Neural progenitor cell (in vitro differentiated cells): ENCODE measurements around the gene MAD1L1.

Source experiments
- EZH2 ChIP-seq: fragments of 200-600 bp; sonication (generic); IDR thresholded peaks from 2 replicates; pipeline ENCODE4 v1.6.1; 2017; ENCODE audit warnings: antibody characterized with exemption, mild to moderate bottlenecking, moderate library complexity
- TF ChIP-seq, protein P1 (sequence below): fragments of 200-600 bp; sonication (generic); IDR thresholded peaks from 2 replicates; pipeline ENCODE4 v1.5.1; 2017; ENCODE audit warnings: antibody characterized with exemption, mild to moderate bottlenecking

DNA sequence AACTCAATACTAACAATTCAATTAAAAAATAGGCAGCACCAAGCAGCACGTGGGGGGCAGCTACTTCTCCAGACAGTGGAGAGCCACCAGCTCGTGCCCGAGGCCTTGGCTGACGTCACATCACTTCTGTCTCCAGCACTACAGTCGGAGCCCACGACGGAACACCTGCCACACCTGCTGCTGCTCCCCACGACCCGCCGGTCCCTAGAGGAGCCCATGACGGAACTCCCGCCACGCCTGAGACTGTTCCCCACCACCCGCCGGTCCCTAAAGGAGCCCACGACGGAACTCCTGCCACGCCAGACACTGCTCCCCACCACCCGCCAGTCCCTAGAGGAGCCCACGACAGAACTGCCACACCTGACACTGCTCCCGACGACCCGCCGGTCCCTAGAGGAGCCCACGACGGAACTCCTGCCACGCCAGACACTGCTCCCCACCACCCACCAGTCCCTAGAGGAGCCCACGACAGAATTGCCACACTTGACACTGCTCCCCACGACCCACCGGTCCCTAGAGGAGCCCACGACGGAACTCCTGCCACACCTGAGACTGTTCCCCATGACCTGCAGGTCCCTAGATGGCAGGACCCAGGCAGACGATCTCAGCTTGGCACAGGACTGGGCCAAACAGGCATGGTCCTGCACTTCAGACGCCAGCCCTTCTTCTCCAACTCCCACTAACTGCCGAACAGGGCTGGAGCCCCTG lies 304.7 kb downstream of the MAD1L1 start:
- TF ChIP-seq, protein P1, sequence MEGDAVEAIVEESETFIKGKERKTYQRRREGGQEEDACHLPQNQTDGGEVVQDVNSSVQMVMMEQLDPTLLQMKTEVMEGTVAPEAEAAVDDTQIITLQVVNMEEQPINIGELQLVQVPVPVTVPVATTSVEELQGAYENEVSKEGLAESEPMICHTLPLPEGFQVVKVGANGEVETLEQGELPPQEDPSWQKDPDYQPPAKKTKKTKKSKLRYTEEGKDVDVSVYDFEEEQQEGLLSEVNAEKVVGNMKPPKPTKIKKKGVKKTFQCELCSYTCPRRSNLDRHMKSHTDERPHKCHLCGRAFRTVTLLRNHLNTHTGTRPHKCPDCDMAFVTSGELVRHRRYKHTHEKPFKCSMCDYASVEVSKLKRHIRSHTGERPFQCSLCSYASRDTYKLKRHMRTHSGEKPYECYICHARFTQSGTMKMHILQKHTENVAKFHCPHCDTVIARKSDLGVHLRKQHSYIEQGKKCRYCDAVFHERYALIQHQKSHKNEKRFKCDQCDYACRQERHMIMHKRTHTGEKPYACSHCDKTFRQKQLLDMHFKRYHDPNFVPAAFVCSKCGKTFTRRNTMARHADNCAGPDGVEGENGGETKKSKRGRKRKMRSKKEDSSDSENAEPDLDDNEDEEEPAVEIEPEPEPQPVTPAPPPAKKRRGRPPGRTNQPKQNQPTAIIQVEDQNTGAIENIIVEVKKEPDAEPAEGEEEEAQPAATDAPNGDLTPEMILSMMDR: no peak
- no peak for TF ChIP-seq EZH2
